A549 (cell line): ENCODE measurements around the gene ZNF791. TPM values are rescaled to one million over a fixed set of nuclear protein-coding genes. Genes with fewer than 3 reads are reported as not detected.

ENCODE experiments used
- ATAC-seq, 2 experiments: fragments of 200-7000 bp in 1 of 2; fragments of >200 bp in 1 of 2; cut with Nextera tagmentation in 1 of 2; cut with Tn5 transposase in 1 of 2; 3 replicates each; pipeline versions ENCODE4 v1.8.0 to v1.9.1; 2018 to 2020; ENCODE audit warnings: mild to moderate bottlenecking in 1 of 2, moderate library complexity in 1 of 2
- CTCF ChIA-PET: fragments of 300-600 bp; sonication (Branson Sonifier 250); formaldehyde crosslinking; extraction: SDS; loops from one replicate; lab custom pipeline; 2021; ENCODE audit warnings: antibody characterized with exemption, inconsistent platforms; lab: Yijun Ruan, JAX
- POLR2A ChIA-PET: fragments of 350-600 bp; formaldehyde crosslinking; extraction: SDS; loops from one replicate; lab custom pipeline; 2021; ENCODE audit warnings: antibody characterized with exemption, inconsistent platforms; lab: Yijun Ruan, JAX
- DNase-seq, 2 experiments: peaks; one replicate each; pipeline versions ENCODE4 v3.0.0 to v3.0.0-alpha.2; 2011 to 2016; ENCODE audit warnings: low read depth in 1 of 2, low spot score in 1 of 2
- FAIRE-seq: peaks from 2 replicates; lab custom pipeline; 2011; peaks lifted over from hg19 to GRCh38; lab: Jason Lieb, UNC
- H3K27ac ChIP-seq, 2 experiments: fragments of >200 bp; sonication (Bioruptor Twin); formaldehyde crosslinking; 3 replicates each; pipeline ENCODE4 v1.5.1; 2016 to 2017
- H3K4me1 ChIP-seq: fragments of >200 bp; sonication (Bioruptor Twin); formaldehyde crosslinking; 3 replicates; pipeline ENCODE4 v1.6.1; 2016
- H3K4me2 ChIP-seq: fragments of >200 bp; sonication (Bioruptor Twin); formaldehyde crosslinking; 3 replicates; pipeline ENCODE4 v1.6.1; 2016
- H3K4me3 ChIP-seq: fragments of >200 bp; sonication (Bioruptor Twin); formaldehyde crosslinking; 3 replicates; pipeline ENCODE4 v1.5.1; 2016
- H3K9me3 ChIP-seq: fragments of >200 bp; sonication (Bioruptor Twin); formaldehyde crosslinking; 3 replicates; pipeline ENCODE4 v1.6.1; 2016
- BCL3 ChIP-seq: fragments of >200 bp; sonication (Bioruptor Twin); formaldehyde crosslinking; IDR thresholded peaks from 3 replicates; pipeline ENCODE4 v1.6.1; 2016
- BHLHE40 ChIP-seq: IDR thresholded peaks from 2 replicates; pipeline ENCODE4 v1.6.1; 2012; ENCODE audit warnings: low read depth, low read length, inconsistent platforms
- CBX2 ChIP-seq: fragments of 200-600 bp; sonication (generic); IDR thresholded peaks from 2 replicates; pipeline ENCODE4 v1.6.1; 2016; ENCODE audit warnings: low read depth, mild to moderate bottlenecking, borderline replicate concordance
- CBX8 ChIP-seq: fragments of 200-600 bp; sonication (generic); IDR thresholded peaks from 2 replicates; pipeline ENCODE4 v1.6.1; 2016
- CEBPB ChIP-seq, 2 experiments: fragments of >200 bp in 1 of 2; sonication (Bioruptor Twin) in 1 of 2; formaldehyde crosslinking in 1 of 2; IDR thresholded peaks; 2 replicates each; pipeline ENCODE4 v1.6.1; 2012 to 2016
- CHD2 ChIP-seq: fragments of 150-350 bp; IDR thresholded peaks from 2 replicates; pipeline ENCODE4 v1.6.1; 2014; ENCODE audit warnings: low read length; ENCODE audit not compliant: partially characterized antibody
- CTCF ChIP-seq: fragments of >200 bp; sonication (Bioruptor Twin); formaldehyde crosslinking; IDR thresholded peaks from 3 replicates; pipeline ENCODE4 v1.5.1; 2016
- E2F6 ChIP-seq: IDR thresholded peaks from 2 replicates; pipeline ENCODE4 v1.6.1; 2012; ENCODE audit warnings: low read depth, borderline replicate concordance
- FOSB ChIP-seq: fragments of 250-450 bp; sonication (Bioruptor Pico); IDR thresholded peaks from 2 replicates; pipeline ENCODE4 v1.5.0; 2020; ENCODE audit warnings: mild to moderate bottlenecking, moderate library complexity
- FOSL2 ChIP-seq, 2 experiments: fragments of 450-650 bp in 1 of 2; fragments of >200 bp in 1 of 2; sonication (Bioruptor Twin) in 1 of 2; formaldehyde crosslinking; IDR thresholded peaks; 2 replicates each; pipeline versions ENCODE4 v1.5.0 to v1.6.1; 2016 to 2020; ENCODE audit warnings: mild to moderate bottlenecking in 1 of 2, moderate library complexity in 1 of 2
- GATA3 ChIP-seq: IDR thresholded peaks from 2 replicates; pipeline ENCODE4 v1.6.1; 2012; ENCODE audit warnings: borderline replicate concordance
- HES2 ChIP-seq: fragments of >200 bp; sonication (Bioruptor Twin); formaldehyde crosslinking; IDR thresholded peaks from 2 replicates; pipeline ENCODE4 v1.6.1; 2016
- HEYL ChIP-seq: fragments of 250-450 bp; sonication (Bioruptor Pico); IDR thresholded peaks from 2 replicates; pipeline ENCODE4 v1.8.0; 2021; ENCODE audit warnings: mild to moderate bottlenecking, moderate library complexity
- HMGXB4 ChIP-seq: fragments of 250-450 bp; sonication (Bioruptor Pico); IDR thresholded peaks from 2 replicates; pipeline ENCODE4 v1.5.0; 2021; ENCODE audit warnings: mild to moderate bottlenecking, moderate library complexity, borderline replicate concordance
- HOXA7 ChIP-seq: fragments of 250-450 bp; sonication (Bioruptor Pico); IDR thresholded peaks from 2 replicates; pipeline ENCODE4 v1.5.0; 2020; ENCODE audit warnings: mild to moderate bottlenecking, moderate library complexity
- JUN ChIP-seq, 2 experiments: fragments of >200 bp; sonication (Bioruptor Twin); formaldehyde crosslinking; IDR thresholded peaks; 2 replicates in 1 of 2; 3 replicates in 1 of 2; pipeline ENCODE4 v1.6.1; 2016 to 2017
- MAZ ChIP-seq: fragments of 150-350 bp; IDR thresholded peaks from 2 replicates; pipeline ENCODE4 v1.6.1; 2014; ENCODE audit warnings: antibody characterized with exemption, low read depth, low read length, borderline replicate concordance
- MYC ChIP-seq: IDR thresholded peaks from 2 replicates; pipeline ENCODE4 v1.6.1; 2012; ENCODE audit warnings: mild to moderate bottlenecking, inconsistent platforms, low read length, improper control_type of control experiment, borderline replicate concordance
- NPAS2 ChIP-seq: fragments of 250-450 bp; sonication (Bioruptor Pico); IDR thresholded peaks from 2 replicates; pipeline ENCODE4 v1.8.0; 2022; ENCODE audit warnings: mild to moderate bottlenecking, moderate library complexity, borderline replicate concordance
- PHF8 ChIP-seq: fragments of 200-600 bp; sonication (generic); IDR thresholded peaks from 2 replicates; pipeline ENCODE4 v1.6.1; 2016; ENCODE audit warnings: low read depth, mild to moderate bottlenecking, antibody characterized with exemption, moderate library complexity, borderline replicate concordance
- REST ChIP-seq: fragments of 200-600 bp; sonication (generic); IDR thresholded peaks from 2 replicates; pipeline ENCODE4 v1.6.1; 2016; ENCODE audit warnings: antibody characterized with exemption, mild to moderate bottlenecking, moderate library complexity
- SREBF2 ChIP-seq: fragments of 450-650 bp; IDR thresholded peaks from 2 replicates; pipeline ENCODE4 v1.6.1; 2014; ENCODE audit warnings: mild to moderate bottlenecking, moderate library complexity
- TP53 ChIP-seq: fragments of 250-450 bp; sonication (Bioruptor Pico); IDR thresholded peaks from 2 replicates; pipeline ENCODE4 v1.5.0; 2021; ENCODE audit warnings: mild to moderate bottlenecking, moderate library complexity
- ZSCAN20 ChIP-seq: fragments of 250-450 bp; sonication (Bioruptor Pico); IDR thresholded peaks from 2 replicates; pipeline ENCODE4 v1.8.0; 2022; ENCODE audit warnings: mild to moderate bottlenecking, moderate library complexity
- WGBS: methylation state at CpG from one replicate; pipeline ENCODE4 v1.1.6; 2017; ENCODE audit errors: missing lambda C conversion rate; 5-methylcytosine and 5-hydroxymethylcytosine counted together
- polyA plus RNA-seq, 4 experiments: library from polyadenylated mRNA; depleted of rRNA in 3 of 4; stranded (reverse); fragments of >200 nt; fragmentation: RNase III in 1 of 4; extraction: RNeasy Plus Mini Kit Qiagen cat#74134 plus additional on column Dnase treatment in 1 of 4; gene quantifications; 2 replicates in 3 of 4; 3 replicates in 1 of 4; pipeline ENCODE4 v1.2.3, GENCODE V29; 2011 to 2017

The ZNF791 gene
- polyA plus RNA-seq, 2 of the 4 experiments (the other 2 are of a cell fraction), result 4.5 to 7.1 TPM

DNA sequence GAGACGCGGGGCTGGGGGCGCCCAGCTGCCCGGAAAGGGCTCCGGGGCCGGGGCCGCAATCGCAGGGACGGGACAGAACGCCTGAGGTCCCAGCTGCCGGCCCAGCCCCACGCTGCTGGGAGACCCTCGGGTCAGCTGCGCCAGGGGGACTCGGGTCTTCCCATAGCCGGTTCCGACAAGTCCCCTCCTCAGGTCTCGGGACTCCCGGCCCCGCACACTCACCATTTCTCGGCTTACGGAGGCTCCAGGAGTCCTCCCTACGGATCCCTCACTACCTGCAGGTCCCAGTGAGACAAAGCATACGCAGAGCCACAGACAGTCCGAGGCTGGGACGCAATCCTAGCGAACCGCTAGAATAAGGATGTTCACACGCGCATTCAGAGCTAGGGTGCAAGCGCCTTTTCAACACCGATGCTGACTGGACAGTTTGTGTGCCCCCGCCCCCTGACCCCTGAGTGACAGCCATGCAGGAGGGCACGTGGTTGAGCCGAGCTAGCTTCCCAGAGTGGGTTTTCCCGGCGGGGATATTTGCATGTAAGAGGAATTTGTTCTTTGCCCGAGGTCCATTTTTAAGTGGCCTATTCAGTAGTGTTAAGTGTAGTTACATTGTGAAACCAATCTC lies 13.7 kb upstream of the ZNF791 start:
- H3K4me2 ChIP-seq, result no peak overlapping the region
- ChIA-PET CTCF (no interaction called here), POLR2A (no interaction called here)
- no peaks in the 10 kb centered on the region; the same call in 2 of the 3 replicates for H3K9me3 ChIP-seq
- ATAC-seq (no peak), DNase-seq (no peak), FAIRE-seq (no peak)
- no peaks in the 10 kb centered on the region for H3K4me1 ChIP-seq
- no peak overlapping the region for H3K4me3 ChIP-seq
- WGBS, result 93% methylated on average over 33 of the region's 38 CpGs
- H3K27ac ChIP-seq, result no peak overlapping the region
- TF ChIP-seq HEYL (CRISPR knock-in tag) (no peak), MAZ (no peak), PHF8 (no peak), ZSCAN20 (no peak), GATA3 (no peak), CTCF (no peak), FOSL2 (IDR thresholded peaks at IDR 0.05) (no peak), FOSL2 (CRISPR knock-in tag; IDR thresholded peaks at IDR 0.05) (no peak)

DNA sequence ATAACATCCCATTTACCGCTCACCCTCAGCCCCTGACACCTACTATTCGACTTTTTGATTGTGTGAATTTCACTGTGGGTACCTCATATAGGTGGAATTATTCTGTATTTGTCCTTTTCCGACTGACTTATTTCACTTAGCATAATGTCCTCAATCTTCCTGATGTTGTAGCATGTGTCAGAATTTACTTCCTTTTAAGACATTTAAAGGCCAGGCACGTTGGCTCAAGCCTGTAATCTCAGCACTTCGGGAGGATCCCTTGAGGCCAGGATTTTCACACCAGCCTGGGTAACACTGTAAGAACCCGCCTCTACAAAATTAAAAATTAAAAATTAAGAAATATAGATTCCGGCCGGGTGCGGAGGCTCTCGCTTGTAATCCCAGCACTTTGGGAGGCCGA lies 13.1 kb upstream of the ZNF791 start:
- no peak for FAIRE-seq
- POLR2A ChIA-PET, result no interaction called here
- Histone ChIP-seq H3K4me2 (no peak overlapping the region), H3K9me3 (no peaks in the 10 kb centered on the region; the same call in 2 of the 3 replicates), H3K27ac (no peak overlapping the region), H3K4me1 (no peaks in the 10 kb centered on the region), H3K4me3 (no peak overlapping the region)
- no peak for ATAC-seq
- WGBS, result 84% methylated on average over 11 of the region's 11 CpGs
- no peak for TF ChIP-seq FOSB (CRISPR knock-in tag)
- TF ChIP-seq JUN (IDR thresholded peaks at IDR 0.05), result no peak
- no peak for TF ChIP-seq MYC
- TF ChIP-seq HES2, result no peak
- TF ChIP-seq CBX8, result no peak
- no peak for TF ChIP-seq CBX2
- TF ChIP-seq E2F6, result no peak
- no peak for TF ChIP-seq REST
- no peak for TF ChIP-seq SREBF2
- CTCF ChIA-PET, result no interaction called here
- no peak for DNase-seq

DNA sequence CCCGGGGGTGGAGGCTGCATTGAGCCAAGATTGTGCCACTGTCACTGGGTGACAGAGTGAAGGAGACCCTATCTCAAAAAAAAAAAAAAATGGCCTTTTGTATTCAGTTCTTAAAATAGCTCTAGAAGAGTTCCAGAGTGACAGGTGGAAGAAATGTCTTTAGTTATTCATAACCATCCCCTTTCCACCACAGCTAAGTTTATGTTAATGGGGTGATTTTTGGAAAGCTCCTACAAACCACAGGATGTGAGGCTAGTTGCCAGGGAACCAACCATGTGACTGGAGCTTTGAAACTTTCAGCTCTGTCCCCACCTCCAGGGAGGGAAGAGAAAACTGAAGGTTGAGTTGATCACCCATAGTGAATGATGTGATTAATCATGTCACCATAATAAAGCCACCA lies 7.0 kb upstream of the ZNF791 start:
- TF ChIP-seq HMGXB4 (CRISPR knock-in tag) (no peak), TP53 (CRISPR knock-in tag) (no peak), HOXA7 (CRISPR knock-in tag) (no peak), NPAS2 (CRISPR knock-in tag) (no peak), CHD2 (no peak), CEBPB (IDR thresholded peaks at IDR 0.05) (no peak), BHLHE40 (no peak), PHF8 (no peak), BCL3 (no peak)
- DNase-seq (no peak), FAIRE-seq (no peak), ATAC-seq (no peak)
- Histone ChIP-seq H3K9me3 (peaks cover 3% of the 10 kb centered on the region; the same call in 2 of the 3 replicates), H3K27ac (no peak overlapping the region), H3K4me2 (no peak overlapping the region), H3K4me3 (no peak overlapping the region), H3K4me1 (no peaks in the 10 kb centered on the region)
- 91% methylated on average over 1 of the region's 1 CpG for WGBS
- POLR2A ChIA-PET, result interaction anchor here (0.7 kb wide), 1 partner anchor 13 kb away, joined by 3 read pairs; no protein-coding TSS in a partner anchor
- CTCF ChIA-PET, result no interaction called here
